ENCODE results near the gene CNPY1. TPM values are rescaled to one million over a fixed set of nuclear protein-coding genes. Genes with fewer than 3 reads are reported as not detected.

The CNPY1 gene
- total RNA-seq, 1 experiment from 2014 or later = not detected

GRCh38 chr7:155513543-155514285 lies 32.6 kb downstream of the CNPY1 start:
- DNase-seq (ENCODE audit: low spot score) = no peak

- no peak for DNase-seq (ENCODE audit: low spot score)
These were observed 34.0 kb downstream of the CNPY1 start for GRCh38 chr7:155512246-155512887.

GRCh38 chr7:155511702-155511996 lies 34.7 kb downstream of the CNPY1 start:
- DNase-seq (ENCODE audit: low spot score) = no peak

GRCh38 chr7:155510975-155511701 lies 35.2 kb downstream of the CNPY1 start:
- no peak for DNase-seq (ENCODE audit: low spot score)

GRCh38 chr7:155509725-155510551 lies 36.4 kb downstream of the CNPY1 start:
- no peak for DNase-seq (ENCODE audit: low spot score)

GRCh38 chr7:155509359-155509724 lies 37.0 kb downstream of the CNPY1 start:
- no peak for DNase-seq (ENCODE audit: low spot score)

GRCh38 chr7:155508376-155509358 lies 37.7 kb downstream of the CNPY1 start:
- DNase-seq (ENCODE audit: low spot score) = no peak

- DNase-seq (ENCODE audit: low spot score) = no peak
These were observed 38.8 kb downstream of the CNPY1 start for GRCh38 chr7:155507576-155507975.

- no peak for DNase-seq (ENCODE audit: low spot score)
These were observed 39.5 kb downstream of the CNPY1 start for GRCh38 chr7:155506854-155507337.

GRCh38 chr7:155505422-155505793 lies 41.0 kb downstream of the CNPY1 start:
- DNase-seq (ENCODE audit: low spot score) = no peak

GRCh38 chr7:155497149-155497901 lies 49.0 kb downstream of the CNPY1 start:
- no peak for DNase-seq (ENCODE audit: low spot score)

DNA sequence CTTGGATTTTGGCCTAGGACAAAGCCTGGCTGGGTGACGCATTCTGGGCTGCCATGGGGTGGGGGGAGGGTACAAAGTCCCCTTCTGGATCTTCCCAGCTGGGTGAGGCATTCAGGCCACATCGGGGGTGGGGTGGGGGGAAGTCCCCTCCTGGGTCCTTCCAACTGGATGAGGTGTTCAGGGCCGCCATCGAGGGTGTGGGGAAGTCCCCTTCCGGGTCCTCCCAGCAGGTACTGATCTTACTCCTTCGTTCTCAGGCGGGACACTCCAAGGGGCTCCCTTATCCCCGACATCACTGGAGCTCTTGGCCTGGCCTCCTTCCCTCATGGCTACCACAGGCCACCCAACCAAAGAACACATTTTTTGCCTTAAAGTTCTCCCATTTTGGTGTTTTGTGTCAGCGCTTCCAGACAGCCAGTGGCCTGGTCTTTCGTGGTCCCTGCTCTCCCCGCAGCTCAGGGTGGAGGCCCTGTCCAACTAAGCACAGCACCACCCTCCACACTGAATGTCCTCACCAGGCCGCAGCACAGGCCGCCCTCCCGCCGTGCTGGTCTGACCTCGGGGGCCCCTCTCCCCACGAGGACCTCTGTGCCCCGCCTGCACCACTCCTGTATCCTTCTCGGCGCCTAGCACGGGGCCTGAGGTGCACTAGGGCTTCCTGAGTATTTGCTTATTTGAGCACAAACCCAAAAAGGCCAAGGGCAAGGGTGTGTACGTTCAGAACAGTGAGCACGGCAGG lies 49.9 kb downstream of the CNPY1 start:
- no peak for DNase-seq (ENCODE audit: low spot score)

GRCh38 chr7:155495440-155496248 lies 50.7 kb downstream of the CNPY1 start:
- no peak for DNase-seq (ENCODE audit: low spot score)

DNA sequence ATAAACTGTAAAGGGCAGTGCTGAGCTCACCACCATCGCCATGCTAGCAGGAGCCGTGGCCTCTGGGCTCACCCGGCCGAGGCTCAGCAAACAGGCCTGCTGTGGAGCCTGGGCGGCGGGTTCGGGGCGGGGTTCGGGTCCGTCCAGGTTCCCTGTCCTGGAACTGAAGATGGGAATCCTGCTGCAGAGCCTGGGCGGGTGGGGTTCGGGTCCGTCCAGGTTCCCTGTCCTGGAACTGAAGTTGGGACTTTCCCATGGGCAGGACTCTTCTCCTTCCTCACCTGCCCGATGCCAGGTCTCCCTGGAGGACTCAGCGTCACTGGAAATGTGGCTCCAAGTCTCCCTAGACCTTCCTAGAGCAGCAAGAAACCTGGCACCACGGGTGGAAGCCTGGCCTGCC lies 51.8 kb downstream of the CNPY1 start:
- DNase-seq (ENCODE audit: low spot score) = no peak

- no peak for DNase-seq (ENCODE audit: low spot score)
These were observed 52.4 kb downstream of the CNPY1 start for GRCh38 chr7:155493744-155494538.

DNA sequence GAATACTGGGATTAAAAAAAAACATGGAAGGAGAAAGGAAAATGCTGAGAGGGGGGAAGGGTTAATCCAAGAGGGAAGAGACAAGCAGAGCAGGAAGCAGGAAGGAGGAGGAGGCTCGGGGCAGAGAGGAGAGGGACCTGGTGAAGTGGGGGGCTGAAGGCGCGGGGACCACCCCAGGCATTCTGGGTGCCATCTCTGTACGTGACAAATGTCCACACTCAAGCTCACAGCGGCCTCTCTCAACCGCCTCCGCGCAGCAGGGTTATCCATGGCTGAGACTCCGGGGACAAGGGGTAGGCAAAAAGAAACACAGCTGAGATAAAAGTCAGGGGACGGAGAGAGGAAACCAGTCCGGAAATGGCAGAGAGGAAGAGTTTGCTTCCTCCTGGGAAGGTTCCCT lies 54.5 kb downstream of the CNPY1 start:
- no peak for DNase-seq (ENCODE audit: low spot score)
